Thoracic aorta endothelial cell (primary cell): ENCODE results near the gene FBXL20. TPM values are rescaled to one million over a fixed set of nuclear protein-coding genes. Genes with fewer than 3 reads are reported as not detected.

ENCODE experiments used
- total RNA-seq: library from RNA; depleted of rRNA; stranded (reverse); fragments of >200 nt; gene quantifications from 2 replicates; pipeline ENCODE4 v1.2.3, GENCODE V29; 2012

Gene FBXL20, protein sequence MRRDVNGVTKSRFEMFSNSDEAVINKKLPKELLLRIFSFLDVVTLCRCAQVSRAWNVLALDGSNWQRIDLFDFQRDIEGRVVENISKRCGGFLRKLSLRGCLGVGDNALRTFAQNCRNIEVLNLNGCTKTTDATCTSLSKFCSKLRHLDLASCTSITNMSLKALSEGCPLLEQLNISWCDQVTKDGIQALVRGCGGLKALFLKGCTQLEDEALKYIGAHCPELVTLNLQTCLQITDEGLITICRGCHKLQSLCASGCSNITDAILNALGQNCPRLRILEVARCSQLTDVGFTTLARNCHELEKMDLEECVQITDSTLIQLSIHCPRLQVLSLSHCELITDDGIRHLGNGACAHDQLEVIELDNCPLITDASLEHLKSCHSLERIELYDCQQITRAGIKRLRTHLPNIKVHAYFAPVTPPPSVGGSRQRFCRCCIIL
- total RNA-seq = 12.2 and 13.5 TPM in 2 replicates

DNA sequence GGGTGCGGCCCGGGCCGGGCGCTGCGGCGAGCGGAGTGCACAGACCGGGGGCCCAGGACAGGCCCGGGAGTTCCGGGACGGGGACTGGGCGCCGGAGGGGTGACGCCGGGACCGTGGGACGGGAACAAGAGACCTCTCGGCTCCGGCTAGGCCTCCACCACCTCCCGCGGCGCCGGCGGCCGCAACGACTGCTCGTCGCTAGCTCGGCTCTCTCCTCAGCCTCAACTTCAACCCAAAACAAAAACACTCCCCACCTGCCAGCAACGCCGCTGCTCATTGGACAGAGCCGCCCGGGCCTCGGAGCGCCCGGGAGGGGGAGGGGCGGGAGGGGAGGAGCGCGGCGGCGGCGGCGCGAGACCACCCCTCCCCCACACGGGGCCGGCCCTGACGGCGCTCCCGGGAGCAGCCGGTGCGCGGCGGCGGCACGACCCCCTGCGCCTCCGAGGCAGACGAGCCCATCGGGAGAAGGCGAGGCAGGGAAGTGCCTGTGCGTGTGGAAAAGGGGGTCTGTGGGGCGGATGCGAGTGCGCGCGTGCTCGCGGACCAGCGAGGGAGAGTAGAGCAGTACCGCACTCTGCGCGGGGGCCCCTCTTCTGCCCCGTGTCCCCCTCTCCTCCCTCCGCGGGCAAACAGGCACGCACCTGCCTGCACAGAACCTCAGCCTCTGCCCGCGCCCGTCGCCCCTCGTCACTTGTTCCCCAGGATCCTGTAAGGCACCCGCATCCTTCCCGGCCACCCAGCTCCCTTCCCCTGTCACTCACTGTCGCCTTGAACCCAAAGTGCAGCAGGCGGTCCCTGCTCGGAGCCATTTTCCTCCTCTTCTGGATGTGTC, at the start of gene FBXL20:
Gene FBXL20 (minus strand): TSS at position 215 of the 832 bp plus-strand sequence. CDS start 224 bp downstream, outside the sequence.

DNA sequence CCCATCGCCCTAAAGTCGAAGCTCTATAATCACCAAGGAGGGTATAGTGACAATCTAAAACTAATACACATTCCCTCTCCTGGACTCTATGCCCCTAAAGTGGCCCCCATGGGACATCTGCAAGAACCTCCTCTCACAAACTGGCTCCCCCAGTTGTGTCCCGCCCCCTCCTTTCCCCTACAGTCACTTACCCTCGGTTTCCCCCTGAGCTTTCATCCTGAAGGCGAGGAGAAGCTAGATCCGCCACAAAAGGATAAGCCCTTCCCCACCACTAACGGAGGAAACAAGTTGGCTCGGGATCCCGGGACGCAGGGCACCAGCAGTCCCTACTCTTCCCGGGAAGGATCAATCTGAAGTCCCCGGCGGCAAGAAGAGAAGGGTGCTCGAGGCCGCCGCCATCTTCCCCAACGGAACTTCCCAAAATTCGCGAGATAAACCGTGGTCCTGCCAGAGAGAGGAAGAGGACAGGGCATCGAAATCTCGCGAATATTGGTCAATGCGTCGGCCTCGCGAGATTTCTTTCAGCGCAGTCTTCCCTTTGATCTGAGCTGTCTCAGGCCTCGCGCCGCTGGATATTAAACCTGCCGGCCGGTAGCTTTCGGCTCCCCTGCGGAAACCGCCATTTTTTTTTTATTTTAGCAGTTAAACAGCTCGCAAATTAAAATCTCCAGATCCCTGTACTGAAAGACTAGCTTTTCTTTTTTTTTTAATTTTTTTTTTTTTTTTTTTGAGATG, 49.6 kb upstream of the FBXL20 start, which contains the start of gene MED1:
Gene MED1 (minus strand): TSS at position 417 of the 735 bp plus-strand sequence. CDS start 201 bp downstream, at position 216.

DNA sequence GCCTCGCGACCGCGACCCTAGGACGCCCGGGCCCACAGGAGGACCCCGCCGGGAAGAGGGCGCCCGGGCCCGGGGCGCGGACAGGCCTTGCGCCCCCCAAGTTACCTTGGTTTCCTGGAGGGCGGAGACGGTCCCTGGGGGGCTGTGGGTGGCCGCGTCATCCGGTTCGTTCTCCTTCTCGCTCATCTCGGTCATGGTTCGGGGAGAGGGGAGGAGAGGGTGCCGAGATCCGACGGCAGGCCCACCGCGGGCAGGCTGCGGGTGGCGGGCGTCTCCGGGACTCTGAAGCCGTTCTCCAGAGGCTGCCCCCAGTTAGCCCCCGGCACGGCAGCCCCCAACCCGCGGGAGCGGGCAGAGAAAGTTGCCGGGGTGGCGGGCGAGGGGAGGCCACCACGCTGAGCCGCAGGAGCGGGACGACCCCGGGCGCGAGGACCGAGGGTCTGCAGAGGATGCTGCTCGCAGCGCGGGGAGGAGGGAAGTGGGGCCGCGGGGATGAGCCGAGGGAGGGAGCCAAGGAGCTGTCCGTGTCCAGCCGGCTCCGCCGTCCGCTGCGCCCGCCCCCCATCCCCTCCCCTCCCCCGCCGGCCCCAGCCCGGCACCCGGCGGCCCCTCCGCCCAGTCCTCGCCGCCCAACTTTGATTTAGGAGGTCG, 176.0 kb downstream of the FBXL20 start, which contains the start of gene STAC2:
Gene STAC2 (minus strand): TSS at position 638 of the 651 bp plus-strand sequence. CDS start 443 bp downstream, at position 195.

Other genes with a start within 250 kb of the FBXL20 start
- gene PLXDC1, start 250.0 kb downstream of the FBXL20 start, total RNA-seq = not detected in 2 replicates
- not detected in 2 replicates for gene ARL5C, start 235.5 kb downstream of the FBXL20 start, total RNA-seq
- gene CACNB1, start 204.0 kb downstream of the FBXL20 start, total RNA-seq = 2.0 and 4.2 TPM in 2 replicates
- 1,437 and 1,457 TPM in 2 replicates for gene RPL19, start 201.3 kb downstream of the FBXL20 start, total RNA-seq
- not detected in 2 replicates for gene STAC2, start 175.7 kb downstream of the FBXL20 start, total RNA-seq
- gene MED1, start 49.6 kb upstream of the FBXL20 start, total RNA-seq = 38.2 and 45.9 TPM in 2 replicates
- gene CDK12, start 59.9 kb upstream of the FBXL20 start, total RNA-seq = 49.2 and 53.6 TPM in 2 replicates
- not detected in 2 replicates for gene NEUROD2, start 206.3 kb upstream of the FBXL20 start, total RNA-seq
- gene PPP1R1B, start 225.3 kb upstream of the FBXL20 start, total RNA-seq = not detected in 2 replicates
- gene STARD3, start 235.5 kb upstream of the FBXL20 start, total RNA-seq = 21.8 and 22.6 TPM in 2 replicates